IMR-90 (cell line): ENCODE measurements around the gene SPINK5. TPM values are rescaled to one million over a fixed set of nuclear protein-coding genes. Genes with fewer than 3 reads are reported as not detected.

Source experiments
- ATAC-seq: fragments of 200-7000 bp; cut with Tn5 transposase; 2 replicates; pipeline ENCODE4 v1.9.1; 2020; ENCODE audit warnings: low read depth, mild to moderate bottlenecking, moderate library complexity
- BruUV-seq: library from RNA; stranded (reverse); fragments of 400-500 nt; replicated peaks from 2 replicates; lab custom pipeline; 2021; lab: Mats Ljungman, UMichigan
- CTCF ChIA-PET: fragments of 300-600 bp; formaldehyde crosslinking; extraction: SDS; loops from one replicate; lab custom pipeline; 2021; ENCODE audit warnings: antibody characterized with exemption; lab: Yijun Ruan, JAX
- POLR2A ChIA-PET: fragments of 300-600 bp; sonication (Branson Sonifier 250); formaldehyde crosslinking; loops from one replicate; lab custom pipeline; 2022; ENCODE audit warnings: antibody characterized with exemption; ENCODE audit not compliant: unreplicated experiment; lab: Charles Lee
- DNase-seq: peaks from one replicate; pipeline ENCODE4 v3.0.0; 2013
- H2AFZ ChIP-seq: replicated peaks from 2 replicates; pipeline ENCODE3; 2013; ENCODE audit warnings: low read length, mild to moderate bottlenecking; ENCODE audit not compliant: poor library complexity
- H2AK5ac ChIP-seq: 2 replicates; pipeline ENCODE4 v1.6.1; 2013; ENCODE audit warnings: low read depth, low read length, inconsistent platforms
- H2AK9ac ChIP-seq: replicated peaks from 2 replicates; pipeline ENCODE3; 2013; ENCODE audit warnings: mild to moderate bottlenecking, low read depth, low read length, moderate library complexity; ENCODE audit not compliant: poor library complexity
- H2BK120ac ChIP-seq: 2 replicates; pipeline ENCODE4 v1.6.1; 2013; ENCODE audit warnings: low read depth, low read length, inconsistent platforms
- H2BK15ac ChIP-seq: 3 replicates; pipeline ENCODE4 v1.6.1; 2013; ENCODE audit warnings: low read depth, low read length, inconsistent platforms
- H2BK20ac ChIP-seq: 2 replicates; pipeline ENCODE4 v1.6.1; 2013; ENCODE audit warnings: low read depth, mild to moderate bottlenecking, inconsistent platforms, low read length, moderate library complexity
- H2BK5ac ChIP-seq: 2 replicates; pipeline ENCODE4 v1.6.1; 2013; ENCODE audit warnings: mild to moderate bottlenecking, low read depth, low read length, inconsistent platforms; ENCODE audit not compliant: poor library complexity, severe bottlenecking
- H3K14ac ChIP-seq: replicated peaks from 2 replicates; pipeline ENCODE4 v1.6.1; 2013; ENCODE audit warnings: low read depth, low read length, inconsistent platforms
- H3K18ac ChIP-seq: 2 replicates; pipeline ENCODE4 v1.6.1; 2013; ENCODE audit warnings: low read depth, low read length, control low read depth
- H3K23ac ChIP-seq: 2 replicates; pipeline ENCODE4 v1.6.1; 2013; ENCODE audit warnings: low read depth, low read length, inconsistent platforms
- H3K27ac ChIP-seq: 2 replicates; pipeline ENCODE4 v1.5.1; 2013; ENCODE audit warnings: mild to moderate bottlenecking, control low read depth, low read length; ENCODE audit not compliant: insufficient read depth
- H3K27me3 ChIP-seq: 2 replicates; pipeline ENCODE4 v1.6.1; 2013; ENCODE audit warnings: low read length; ENCODE audit not compliant: control insufficient read depth, insufficient read depth
- H3K36me3 ChIP-seq: 2 replicates; pipeline ENCODE4 v1.6.1; 2013; ENCODE audit warnings: low read length, mixed read lengths; ENCODE audit not compliant: control insufficient read depth, insufficient read depth
- H3K4ac ChIP-seq: 2 replicates; pipeline ENCODE4 v1.6.1; 2013; ENCODE audit warnings: low read depth, low read length, inconsistent platforms
- H3K4me1 ChIP-seq: 2 replicates; pipeline ENCODE4 v1.6.1; 2013; ENCODE audit warnings: low read length, mixed read lengths; ENCODE audit not compliant: control insufficient read depth, insufficient read depth
- H3K4me2 ChIP-seq: 2 replicates; pipeline ENCODE4 v1.6.1; 2013; ENCODE audit warnings: low read depth, mild to moderate bottlenecking, control low read depth, low read length, moderate library complexity
- H3K4me3 ChIP-seq: 2 replicates; pipeline ENCODE4 v1.5.1; 2013; ENCODE audit warnings: low read depth, mild to moderate bottlenecking, control low read depth, low read length, moderate library complexity; ENCODE audit not compliant: insufficient read depth
- H3K56ac ChIP-seq: 2 replicates; pipeline ENCODE4 v1.6.1; 2013; ENCODE audit warnings: low read length, inconsistent platforms; ENCODE audit not compliant: insufficient read depth; ENCODE audit errors: extremely low read depth
- H3K79me1 ChIP-seq, 2 experiments: 2 replicates each; pipeline ENCODE4 v1.6.1; 2013; ENCODE audit warnings: low read length in 2 of 2, inconsistent platforms in 1 of 2, low read depth in 1 of 2
- H3K9ac ChIP-seq: 2 replicates; pipeline ENCODE4 v1.6.1; 2013; ENCODE audit warnings: low read depth, low read length, control low read depth
- H3K9me1 ChIP-seq: 2 replicates; pipeline ENCODE4 v1.6.1; 2013; ENCODE audit warnings: low read length, inconsistent platforms; ENCODE audit not compliant: insufficient read depth
- H3K9me3 ChIP-seq: 2 replicates; pipeline ENCODE4 v1.6.1; 2013; ENCODE audit warnings: low read length; ENCODE audit not compliant: control insufficient read depth, insufficient read depth
- H4K20me1 ChIP-seq: 2 replicates; pipeline ENCODE4 v1.6.1; 2013; ENCODE audit warnings: low read length, inconsistent platforms; ENCODE audit not compliant: insufficient read depth
- H4K5ac ChIP-seq: 2 replicates; pipeline ENCODE4 v1.6.1; 2013; ENCODE audit warnings: mild to moderate bottlenecking, low read depth, low read length, control low read depth
- H4K8ac ChIP-seq, 2 experiments: 2 replicates each; pipeline ENCODE4 v1.6.1; 2013; ENCODE audit warnings: low read depth in 2 of 2, low read length in 2 of 2, control low read depth in 1 of 2, inconsistent platforms in 1 of 2
- H4K91ac ChIP-seq: 2 replicates; pipeline ENCODE4 v1.6.1; 2013; ENCODE audit warnings: low read depth, low read length, inconsistent platforms; ENCODE audit not compliant: insufficient read depth
- BHLHE40 ChIP-seq: fragments of 150-350 bp; IDR thresholded peaks from 2 replicates; pipeline ENCODE4 v1.6.1; 2016; ENCODE audit warnings: mild to moderate bottlenecking, low read depth, low read length
- CTCF ChIP-seq: conservative IDR thresholded peaks from 2 replicates; pipeline ENCODE4 v1.5.1; 2012; ENCODE audit warnings: mild to moderate bottlenecking, low read depth, low read length, improper control_type of control experiment
- WGBS, 2 experiments: methylation state at CpG; one replicate each; pipeline versions ENCODE4 v1.1.5 to v1.1.7; 2013; ENCODE audit warnings: missing lambda C conversion rate in 2 of 2; ENCODE audit not compliant: insufficient read length in 1 of 2; ENCODE audit errors: extremely low coverage in 2 of 2; 5-methylcytosine and 5-hydroxymethylcytosine counted together
- dilution Hi-C: fragments of 300-500 bp; cut with HindIII; formaldehyde crosslinking; loops from one replicate; pipeline ENCODE4 v1.14.3; 2018; ENCODE audit warnings: low sequenced_read_pairs; ENCODE audit not compliant: unreplicated experiment
- in situ Hi-C: fragments of 300-500 bp; cut with MboI; formaldehyde crosslinking; loops from 3 replicates; pipeline ENCODE4 v1.14.3; 2019; ENCODE audit warnings: low sequenced_read_pairs, inconsistent platforms, mixed read lengths
- intact Hi-C: fragments of 100-400 bp; cut with micrococcal nuclease; formaldehyde crosslinking; loops from 2 replicates; pipeline ENCODE4 v1.10.0; 2022
- polyA plus RNA-seq, 3 experiments: library from polyadenylated mRNA; depleted of rRNA; stranded (reverse); fragments of >200 nt; gene quantifications; 2 replicates each; pipeline ENCODE4 v1.2.3, GENCODE V29; 2012; ENCODE audit warnings: low replicate concordance in 1 of 3
- total RNA-seq: library from RNA; depleted of rRNA; stranded (reverse); fragments of >200 nt; gene quantifications from 2 replicates; pipeline ENCODE4 v1.2.3, GENCODE V29; 2012

Gene SPINK5
- total and polyA plus RNA-seq, 2 of the 4 experiments (the other 2 are of a cell fraction) = not detected

- Histone ChIP-seq H3K14ac (no peak overlapping the region), H2BK20ac (no peak overlapping the region), H3K36me3 (no peaks in the 10 kb centered on the region), H2BK5ac (no peak overlapping the region), H2BK120ac (no peak overlapping the region), H3K23ac (no peak overlapping the region), H3K4me2 (no peak overlapping the region), H3K79me1 (no peaks in the 10 kb centered on the region), H4K91ac (no peak overlapping the region), H3K4me1 (no peaks in the 10 kb centered on the region), H4K8ac (no peak overlapping the region), H3K4me3 (no peak overlapping the region), H4K5ac (no peak overlapping the region), H2AK9ac (no peak overlapping the region), H3K9me3 (no peaks in the 10 kb centered on the region), H3K9ac (no peak overlapping the region), H4K20me1 (no peaks in the 10 kb centered on the region), H3K56ac (no peak overlapping the region), H3K4ac (no peak overlapping the region), H3K9me1 (no peaks in the 10 kb centered on the region), H3K18ac (no peak overlapping the region), H3K27me3 (no peaks in the 10 kb centered on the region), H3K27ac (no peak overlapping the region), H2BK15ac (no peak overlapping the region), H2AFZ (no peak overlapping the region), H2AK5ac (no peak overlapping the region)
- TF ChIP-seq BHLHE40 = no peak
- no peak for TF ChIP-seq CTCF
- DNase-seq = no peak
- CTCF ChIA-PET = no interaction called here
- dilution Hi-C loops = no loop called here
- BruUV-seq = no TSS peak
- WGBS, 2 experiments = no CpG with 5 or more reads among the region's 4 CpGs
- intact Hi-C loops = no loop called here
- in situ Hi-C loops = no loop called here
- no peak for ATAC-seq
- POLR2A ChIA-PET = no interaction called here
Observed at GRCh38 chr5:148091991-148092964, 28.5 kb downstream of the SPINK5 start.
